Stromal cell of bone marrow (primary cell): Measurements from ENCODE around the gene ROPN1B.

Source experiments
- DNase-seq: peaks from one replicate; pipeline ENCODE4 v3.0.0-alpha.2; 2012; ENCODE audit warnings: low read depth

The ROPN1B gene

DNA sequence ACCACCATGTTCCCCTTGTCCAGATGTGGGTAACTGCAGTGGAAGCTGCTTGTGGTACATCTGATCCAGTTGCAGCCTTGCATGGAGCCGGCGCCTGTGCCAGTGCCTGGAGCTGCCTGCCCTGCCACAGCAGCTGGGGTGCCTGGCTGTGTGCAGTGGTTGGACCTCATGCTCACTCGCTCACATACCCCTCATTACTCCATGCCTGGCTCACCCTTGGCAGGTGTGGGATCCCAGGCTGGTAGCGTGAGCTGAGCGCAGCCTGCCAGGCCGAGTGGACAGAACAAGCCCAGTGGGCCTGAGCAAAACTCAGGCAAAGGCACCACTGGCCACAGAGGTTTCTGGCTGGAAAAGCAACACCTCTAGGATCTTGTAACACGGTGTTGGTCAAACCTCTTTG, 35.7 kb downstream of the ROPN1B start:
- no peak for DNase-seq

DNA sequence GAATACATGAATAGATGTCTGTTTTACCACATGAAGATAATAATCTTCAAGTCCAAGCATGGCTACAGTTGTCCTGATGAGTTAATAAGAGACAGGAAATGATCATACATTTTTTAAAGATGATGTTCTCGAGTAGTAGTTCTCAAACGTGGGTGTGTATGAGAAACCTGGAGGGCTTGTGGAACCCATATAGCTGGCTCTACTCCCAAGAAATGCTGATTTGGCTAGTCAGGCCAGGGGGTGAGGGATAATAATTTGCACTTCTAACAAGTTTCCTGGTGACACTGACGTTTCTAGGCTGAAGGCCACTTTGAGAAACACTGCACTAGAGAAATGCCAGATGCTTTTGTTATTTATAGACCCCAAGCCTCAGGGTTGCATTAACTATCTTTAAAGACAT, 37.0 kb downstream of the ROPN1B start:
- peak; percentile 1 for DNase-seq

DNA sequence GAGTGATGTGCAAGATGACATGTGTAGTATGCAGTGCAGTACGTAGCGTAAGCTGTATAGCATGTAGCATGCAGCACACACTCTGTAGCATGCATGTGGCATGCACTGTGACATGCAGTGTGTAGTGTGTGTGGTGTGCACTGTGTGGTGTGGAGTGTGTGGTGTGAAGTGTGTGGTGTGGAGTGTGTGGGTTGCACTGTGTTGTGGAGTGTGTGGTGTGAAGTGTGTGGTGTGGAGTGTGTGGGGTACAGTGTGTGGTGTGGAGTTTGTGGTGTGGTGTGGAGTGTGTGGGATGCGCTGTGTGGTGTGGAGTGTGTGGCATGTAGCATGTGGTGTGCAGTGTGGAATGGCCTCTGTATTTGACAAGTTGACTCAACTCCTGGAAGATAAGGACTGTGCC, 39.2 kb downstream of the ROPN1B start:
- DNase-seq: no peak

DNA sequence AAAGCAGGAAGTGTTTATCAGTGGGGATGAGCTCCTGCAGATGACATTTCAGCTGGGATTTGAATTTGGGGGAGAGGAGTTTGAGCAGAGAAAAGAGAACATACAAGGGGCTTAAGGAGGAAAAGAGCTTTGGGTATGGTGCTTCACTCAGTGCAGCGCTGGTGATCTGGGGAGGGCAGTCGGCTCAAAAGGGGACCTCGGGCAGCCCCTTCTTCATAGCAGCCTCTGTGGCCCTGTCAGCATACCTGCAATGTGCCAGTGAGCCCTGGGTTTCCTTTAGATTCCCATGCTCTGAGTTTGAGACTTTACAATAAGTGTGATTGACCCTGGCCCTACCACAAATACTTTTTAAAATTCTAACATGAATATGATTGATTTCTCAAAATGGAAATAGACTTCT, 40.2 kb downstream of the ROPN1B start:
- DNase-seq: no peak

DNA sequence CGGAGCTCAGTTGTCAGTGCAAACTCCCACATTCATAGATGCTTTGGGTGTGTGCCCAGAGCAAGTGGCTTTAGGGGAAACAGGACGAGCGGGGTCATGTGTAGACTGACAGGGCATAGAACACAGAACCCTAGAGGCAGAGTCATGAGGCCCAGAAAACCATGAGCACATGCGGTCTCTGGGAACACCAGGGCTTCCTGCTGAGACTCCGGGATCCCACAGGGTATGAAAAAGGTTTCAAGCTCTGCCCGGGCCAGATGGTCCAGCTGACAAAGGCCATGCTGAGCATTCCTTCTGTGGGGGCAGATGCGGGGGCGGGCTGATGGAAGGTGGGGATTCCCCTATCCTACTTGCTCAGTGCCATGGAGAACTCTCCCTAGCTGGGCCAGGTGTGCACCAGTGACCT, 44.8 kb downstream of the ROPN1B start:
- no peak for DNase-seq

DNA sequence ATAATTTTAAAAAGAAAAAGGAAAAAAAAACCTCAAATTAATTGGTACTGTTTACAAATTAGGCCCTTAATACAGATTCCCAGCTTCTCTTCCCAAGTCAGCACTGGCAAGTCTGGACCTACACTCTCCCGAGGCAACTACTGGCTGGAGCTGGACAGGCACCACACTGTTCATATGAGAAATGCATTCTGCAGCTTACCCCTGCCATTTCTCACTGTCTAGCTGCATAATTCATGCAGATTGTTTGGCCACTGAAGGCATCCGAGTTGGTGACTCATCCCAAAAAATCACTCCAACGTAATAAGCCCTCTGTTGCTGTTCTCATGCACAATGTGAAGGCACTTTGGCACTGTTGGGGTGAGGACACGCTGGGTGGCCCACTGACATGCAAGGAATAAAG, 45.3 kb downstream of the ROPN1B start:
- peak; percentile 56 for DNase-seq

DNA sequence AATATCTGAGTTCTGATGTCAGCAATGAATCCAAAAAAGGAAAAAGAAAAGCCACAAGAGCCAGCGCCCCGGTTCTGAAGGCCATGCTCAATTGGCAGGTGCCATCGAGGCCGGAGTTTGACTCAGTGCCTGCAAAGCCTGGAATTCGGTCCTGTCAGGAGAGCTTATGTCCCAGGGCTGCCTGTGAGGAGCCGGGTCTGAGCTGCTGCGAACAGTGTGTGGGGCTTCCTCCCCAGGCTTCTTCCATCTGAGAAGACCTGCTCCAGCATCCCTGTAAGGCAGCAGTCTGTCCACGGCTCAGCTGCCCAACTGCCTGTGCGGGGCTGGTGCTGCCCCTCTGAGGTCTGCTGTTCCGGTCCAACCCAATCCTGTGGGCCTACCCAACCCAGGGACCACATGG, 46.1 kb downstream of the ROPN1B start:
- no peak for DNase-seq

DNA sequence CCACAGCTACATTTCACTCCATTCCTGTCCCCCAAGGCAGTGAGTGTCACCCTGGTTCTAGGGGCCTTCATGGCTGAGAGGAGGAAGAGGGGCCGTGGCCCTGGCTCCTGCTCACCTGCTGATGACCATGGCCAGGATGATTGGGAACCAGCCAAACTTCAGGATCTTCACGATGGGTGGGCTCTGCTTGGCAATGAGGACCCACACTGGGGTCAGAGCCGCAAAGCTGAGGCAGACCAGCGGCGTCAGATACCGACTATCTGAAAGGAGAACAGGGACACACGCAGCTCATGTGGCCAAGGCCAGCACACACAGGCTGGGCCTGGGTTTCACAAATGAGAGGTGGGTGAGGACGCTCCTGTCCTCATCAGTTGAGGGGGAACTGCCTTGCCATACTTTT, 47.6 kb downstream of the ROPN1B start:
- no peak for DNase-seq

DNA sequence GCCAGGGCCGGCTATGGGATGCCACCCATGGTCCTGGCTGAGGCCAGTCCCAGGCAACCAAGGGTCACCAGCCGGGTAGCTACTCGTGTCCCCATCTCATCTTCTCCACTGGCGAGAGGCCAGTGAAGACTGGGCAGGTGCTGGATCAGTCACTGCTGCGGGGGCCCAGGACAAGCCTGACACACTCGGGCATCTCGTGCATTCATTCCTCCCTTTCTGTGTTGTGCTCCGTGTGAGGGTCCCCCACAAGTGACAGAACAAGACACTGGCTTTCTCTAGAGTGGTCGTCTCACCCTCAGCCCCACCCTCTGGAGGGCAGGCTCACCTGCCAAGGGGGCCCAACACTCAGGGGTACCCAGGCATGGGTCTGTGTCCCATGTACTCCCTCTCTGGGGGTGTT, 48.4 kb downstream of the ROPN1B start:
- DNase-seq: no peak

DNA sequence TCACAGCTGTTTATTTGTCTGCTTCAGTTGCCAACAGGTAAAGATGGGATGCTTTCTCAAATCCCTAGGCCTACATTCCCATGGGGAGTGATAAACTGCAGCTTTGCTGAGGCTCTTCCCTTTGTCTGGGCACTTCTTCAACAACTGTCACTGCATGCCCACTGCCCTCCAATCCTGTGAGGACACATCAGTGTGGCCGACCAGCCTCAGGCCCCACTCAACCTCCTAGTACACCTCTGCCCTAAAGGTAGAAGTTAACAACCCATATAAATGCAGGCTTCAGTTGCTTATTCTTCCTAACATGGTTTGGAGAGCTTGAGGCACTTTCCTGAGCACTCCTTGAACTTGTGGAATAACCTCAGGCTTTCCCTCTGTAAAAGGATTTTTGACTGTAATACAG, 49.6 kb downstream of the ROPN1B start:
- no peak for DNase-seq

DNA sequence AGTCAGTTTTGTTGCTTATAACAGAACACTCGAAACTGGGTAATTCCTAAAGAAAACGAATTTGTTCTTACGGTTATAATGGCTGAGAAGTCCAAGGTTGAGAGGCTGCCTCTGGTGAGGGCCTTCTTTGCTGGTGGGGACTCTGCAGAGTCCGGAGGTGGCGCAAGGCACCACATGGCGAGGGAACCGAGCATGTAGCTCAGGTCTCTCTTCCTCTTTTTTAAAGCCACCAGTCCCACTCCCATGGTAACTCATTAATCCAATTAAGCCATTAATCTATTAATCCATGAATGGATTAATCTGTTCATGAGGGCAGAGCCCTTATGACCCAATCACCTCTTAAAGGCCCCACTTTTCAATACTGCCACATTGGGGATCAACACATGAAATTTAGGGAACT, 50.0 kb downstream of the ROPN1B start:
- no peak for DNase-seq

DNA sequence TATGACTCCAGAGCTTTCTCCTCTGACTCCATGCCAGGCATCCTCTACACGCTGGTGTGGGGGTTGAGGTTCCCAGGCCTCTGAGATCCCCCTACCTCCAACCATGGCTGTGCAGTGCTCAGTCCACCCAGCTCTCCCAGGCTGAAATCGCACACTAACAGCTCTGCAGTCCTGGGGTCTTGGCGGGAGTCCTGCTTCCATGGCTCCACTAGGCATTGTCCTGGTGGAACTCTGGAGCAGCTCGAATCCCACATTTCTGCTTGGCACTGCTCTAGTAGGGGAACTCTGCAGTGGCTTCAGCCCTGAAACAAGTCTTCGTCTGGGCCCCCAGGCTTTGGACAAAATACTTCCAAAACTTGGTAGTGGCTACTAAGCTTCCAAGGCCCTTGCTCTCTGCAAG, 50.7 kb downstream of the ROPN1B start:
- DNase-seq: no peak

DNA sequence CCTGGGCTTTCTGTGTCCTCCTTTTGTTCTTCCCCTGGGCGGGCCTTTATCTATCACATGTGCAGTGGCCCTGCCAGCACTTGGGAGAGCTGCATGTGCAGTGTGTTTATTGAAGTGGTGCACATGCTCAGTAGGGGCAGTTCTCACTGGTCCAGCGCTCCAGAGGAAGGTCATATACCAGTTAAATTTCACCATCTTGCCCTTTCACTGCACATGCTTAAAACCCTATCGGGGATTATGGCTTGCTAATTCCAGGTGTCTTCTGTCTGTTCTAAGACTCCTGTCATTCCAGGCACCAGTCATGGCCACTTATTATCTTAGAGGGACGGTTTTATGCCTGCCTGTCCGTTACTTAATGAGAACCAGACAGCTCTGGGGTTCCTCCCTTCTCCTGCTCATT, 52.2 kb downstream of the ROPN1B start:
- no peak for DNase-seq

DNA sequence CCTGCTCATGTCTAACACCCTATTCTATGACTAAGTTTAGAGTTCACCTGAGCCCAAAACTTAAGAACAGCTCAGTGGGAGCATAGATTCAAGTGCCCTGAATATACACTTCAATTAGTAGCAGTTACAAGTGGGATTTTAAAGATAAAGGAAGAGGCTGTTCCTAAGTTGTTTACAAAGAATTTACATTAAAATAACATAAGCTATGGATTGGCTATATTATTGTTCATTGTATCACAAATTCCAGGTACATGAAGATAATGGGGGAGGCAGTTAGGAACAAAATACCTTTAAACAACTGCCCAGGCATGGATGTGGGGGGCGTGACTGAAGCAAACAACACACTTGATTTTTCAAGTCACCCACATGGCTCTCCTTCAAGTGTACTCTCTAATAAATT, 52.7 kb downstream of the ROPN1B start:
- no peak for DNase-seq

DNA sequence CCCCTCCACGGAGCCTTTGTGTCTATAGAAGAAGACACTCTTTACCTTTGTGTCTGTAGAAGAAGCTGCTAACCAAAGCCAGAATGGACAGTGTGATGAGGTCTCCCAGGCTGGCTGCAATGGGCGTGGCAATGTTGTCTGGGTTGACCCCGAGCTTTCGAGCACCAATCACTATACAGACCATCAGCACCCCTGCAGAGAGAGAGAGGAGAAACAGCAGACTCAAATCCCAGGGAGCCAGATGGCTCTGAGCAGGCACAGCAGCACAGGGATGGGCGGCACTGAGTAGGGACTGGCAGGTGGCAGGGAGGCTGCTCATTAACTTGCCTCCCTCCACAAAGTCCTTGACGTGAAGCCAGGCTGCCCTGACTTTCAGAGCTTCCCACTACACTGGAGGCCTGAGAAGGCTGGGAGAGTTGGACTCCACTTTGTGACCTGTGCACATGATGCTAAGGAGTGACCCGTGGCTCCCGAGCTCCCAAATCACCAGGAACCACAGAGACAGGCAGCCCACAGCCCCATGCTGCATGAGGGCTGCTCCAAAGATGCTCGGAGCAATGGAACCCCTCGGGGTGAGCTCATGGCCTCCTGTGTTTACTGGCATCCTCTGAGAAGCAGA, 53.9 kb downstream of the ROPN1B start:
- no peak for DNase-seq

DNA sequence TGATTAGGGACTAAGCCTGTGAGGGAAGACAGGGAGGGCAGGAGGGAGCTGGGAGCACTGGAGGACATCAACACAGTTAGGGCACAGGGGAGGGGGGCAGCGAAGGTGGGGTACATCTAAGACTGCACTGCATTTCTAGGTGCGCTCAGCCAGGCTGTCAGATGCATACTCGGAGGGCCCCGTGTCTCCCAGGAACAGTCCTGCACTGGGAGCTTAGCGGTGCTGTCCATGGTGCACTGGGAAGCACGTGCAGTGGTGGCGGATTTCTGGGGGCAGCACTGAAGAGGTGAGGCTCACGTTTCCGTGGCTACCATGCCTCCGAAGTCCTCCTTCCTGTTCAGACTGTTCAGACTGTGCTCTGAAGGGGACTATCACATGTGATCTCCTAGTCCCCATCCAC, 54.4 kb downstream of the ROPN1B start:
- DNase-seq: no peak

DNA sequence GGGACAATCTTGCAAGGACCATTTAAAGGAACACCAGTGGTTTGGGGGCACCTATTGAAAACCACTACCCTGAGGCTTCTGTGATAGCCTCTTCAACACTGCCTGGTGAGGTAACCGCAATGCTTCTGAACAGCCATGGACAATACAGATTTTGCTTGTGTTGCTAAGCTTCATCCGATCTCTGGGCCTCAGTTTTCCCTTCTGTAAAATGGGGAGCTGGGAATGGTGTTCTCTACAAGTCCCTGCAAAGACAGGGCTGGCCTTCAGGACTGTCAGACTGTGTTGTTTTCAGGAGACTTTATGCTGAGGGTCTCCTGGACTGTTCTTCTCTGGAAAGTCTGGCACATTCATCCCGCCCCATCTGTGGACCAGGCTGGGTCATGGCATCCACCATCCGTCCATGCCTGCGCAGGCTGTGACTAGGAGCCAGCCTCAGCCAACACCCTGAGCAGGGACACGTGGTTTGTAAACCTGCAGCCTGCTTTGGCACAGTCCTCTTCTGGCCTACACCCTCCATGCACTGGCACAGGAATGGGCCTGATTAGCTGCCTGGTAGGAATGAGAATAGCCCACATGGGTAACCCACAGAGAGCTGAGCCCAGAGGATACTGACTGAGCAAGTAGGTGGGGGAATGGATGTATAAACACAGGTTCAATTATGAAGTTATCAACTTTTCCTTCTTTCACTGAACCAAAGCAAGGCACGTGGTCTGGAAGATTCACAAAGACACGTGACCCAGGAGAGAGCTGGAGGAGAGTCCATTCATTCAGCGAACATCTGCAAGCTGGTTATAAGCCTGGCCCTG, 55.3 kb downstream of the ROPN1B start:
- no peak for DNase-seq

DNA sequence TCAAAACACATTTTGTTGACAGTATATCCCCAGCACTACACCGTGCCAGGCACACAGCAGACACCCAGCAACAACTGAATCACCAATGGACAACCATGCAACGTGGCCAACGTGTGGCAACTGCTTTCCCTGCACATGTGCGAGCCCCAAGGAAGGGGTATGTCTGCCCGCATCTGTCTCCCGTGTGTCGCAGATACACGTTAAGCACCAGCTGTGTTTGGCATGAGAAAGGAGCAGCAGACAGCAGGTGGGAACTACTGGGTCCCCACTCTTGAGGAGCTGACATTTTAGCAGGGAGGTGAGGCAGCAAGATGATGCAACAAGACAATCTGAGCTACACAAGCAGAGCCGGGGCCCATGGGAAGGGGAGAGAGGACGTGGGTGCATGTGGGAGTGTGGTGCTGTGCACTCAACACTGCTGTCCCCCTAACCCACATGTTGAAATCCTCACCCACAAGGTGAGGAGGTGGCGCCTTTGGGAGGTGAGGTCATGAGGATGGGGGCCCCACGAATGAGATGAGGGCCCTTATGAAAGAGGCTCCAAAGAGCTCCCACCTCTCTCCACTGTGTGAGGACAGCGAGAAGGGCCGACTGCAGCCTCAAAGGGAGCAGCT, 56.2 kb downstream of the ROPN1B start:
- DNase-seq: no peak

DNA sequence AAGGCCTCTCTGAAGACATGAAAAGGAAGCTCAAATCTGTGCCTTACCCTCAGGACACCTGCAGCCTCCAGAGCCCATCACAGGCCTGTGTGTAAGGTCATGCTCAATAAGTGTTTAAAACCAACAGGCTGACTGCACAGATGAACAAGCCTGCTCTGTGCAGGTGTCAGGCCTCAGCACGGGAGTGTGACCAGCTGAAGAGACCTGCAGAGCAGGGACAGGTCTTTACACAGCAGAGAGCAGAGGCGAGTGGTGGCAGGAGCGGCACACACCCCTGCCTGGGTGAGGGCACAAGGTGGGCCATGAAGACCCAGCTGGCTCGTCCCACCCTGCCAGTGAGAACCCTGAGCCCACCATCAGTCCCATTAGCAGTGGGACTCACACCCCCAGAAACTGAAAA, 56.9 kb downstream of the ROPN1B start:
- DNase-seq: no peak

DNA sequence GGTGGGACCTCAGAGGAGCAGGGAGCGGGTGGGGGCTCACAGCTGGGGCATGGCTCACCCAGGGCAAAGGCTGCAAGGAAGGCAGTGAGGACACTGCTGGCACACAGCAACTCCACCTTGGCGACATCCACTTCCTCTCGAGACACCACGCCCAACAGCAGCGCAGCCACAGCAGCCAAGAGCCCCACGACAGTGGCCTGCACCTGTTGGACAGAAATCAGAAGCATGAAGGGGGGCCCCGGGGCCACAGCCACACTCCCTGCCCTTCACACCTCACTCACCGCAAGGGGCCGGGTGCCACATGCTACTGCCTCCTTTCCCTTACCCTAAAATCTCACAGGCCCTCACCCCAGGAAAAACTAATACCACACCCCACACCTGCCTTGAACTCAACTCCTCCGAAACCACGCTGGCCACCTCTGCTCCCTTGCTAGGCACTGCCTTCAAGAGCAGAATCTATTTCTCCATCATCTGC, 57.3 kb downstream of the ROPN1B start:
- no peak for DNase-seq

DNA sequence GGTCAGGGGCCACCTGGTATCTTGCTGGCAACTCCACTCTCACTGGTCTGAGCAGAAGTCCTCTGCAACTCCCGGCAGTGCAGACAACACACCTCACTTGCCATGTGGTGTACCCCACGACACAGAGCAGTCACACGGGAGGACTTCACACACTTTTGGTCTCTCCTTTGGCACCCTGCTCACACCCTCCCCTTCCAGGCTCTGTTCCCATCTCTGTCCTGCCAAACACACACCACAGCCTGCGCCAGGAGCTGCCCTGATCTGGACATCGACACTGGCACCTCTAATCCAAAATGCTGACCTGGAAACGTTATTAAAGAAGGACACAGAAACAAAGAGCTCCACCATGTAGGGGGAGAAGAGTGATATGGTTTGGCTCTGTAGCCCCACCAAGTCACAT, 57.8 kb downstream of the ROPN1B start:
- DNase-seq: no peak

DNA sequence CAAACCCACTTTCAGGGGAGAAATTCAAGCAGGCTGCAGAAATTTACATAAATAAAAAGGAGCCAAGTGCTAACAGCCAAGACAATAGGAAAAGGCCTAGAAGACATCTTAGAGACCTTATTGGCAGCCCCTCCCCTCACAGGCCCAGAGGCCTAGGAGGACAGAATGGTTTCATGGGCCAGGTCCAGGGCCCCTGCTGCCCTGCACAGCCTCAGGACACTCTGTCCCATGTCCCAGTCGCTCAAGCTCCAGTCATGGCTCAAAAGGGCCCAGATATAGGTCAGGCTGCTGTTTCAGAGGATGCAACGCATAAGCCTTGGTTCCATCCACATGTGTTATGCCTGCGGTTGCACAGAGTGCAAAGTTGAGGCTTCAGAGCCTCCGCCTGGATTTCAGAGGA, 59.1 kb downstream of the ROPN1B start:
- DNase-seq: no peak

DNA sequence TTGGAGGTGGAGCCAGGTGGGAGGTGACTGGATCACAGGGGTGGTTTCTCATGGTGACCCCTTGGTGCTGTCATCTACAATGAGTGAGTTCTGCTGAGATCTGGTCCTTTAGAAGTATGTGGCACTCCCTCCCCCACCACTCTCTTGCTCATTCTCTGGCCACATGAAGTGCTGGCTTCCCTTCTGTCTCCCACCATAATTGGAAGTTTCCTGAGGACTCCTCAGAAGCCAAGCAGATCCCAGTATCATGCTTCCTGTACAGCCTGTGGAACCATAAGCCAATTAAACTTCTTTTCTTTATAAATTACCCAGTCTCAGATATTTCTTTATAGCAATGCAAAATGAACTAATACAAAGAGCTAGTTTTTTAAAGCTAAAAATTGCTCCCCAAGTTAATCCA, 60.3 kb downstream of the ROPN1B start:
- no peak for DNase-seq

DNA sequence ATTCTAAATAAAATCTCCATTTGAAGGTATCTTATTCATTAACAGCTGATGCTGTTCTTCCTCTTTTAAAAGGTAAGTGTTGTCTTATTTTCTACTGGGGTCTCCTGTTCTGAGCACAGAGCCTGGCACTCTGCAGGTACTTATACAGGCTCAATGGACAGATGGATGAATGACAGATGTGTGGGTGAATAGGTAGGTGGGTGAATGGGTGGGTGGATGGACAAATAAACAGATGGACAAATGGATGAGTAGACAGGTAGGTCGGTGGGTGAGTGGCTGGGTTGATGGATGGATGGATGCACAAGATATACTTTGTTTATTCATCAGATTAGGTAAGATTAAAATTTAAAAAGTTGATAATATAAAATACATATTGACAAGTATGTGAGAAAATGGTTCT, 61.5 kb downstream of the ROPN1B start:
- DNase-seq: no peak
